Mesenchymal stem cell (in vitro differentiated cells and primary cell): Measurements from ENCODE around the gene POU2F2.

Experiments
- DNase-seq: peaks from one replicate; pipeline ENCODE4 v3.0.0-alpha.2; 2013
- H2AFZ ChIP-seq: one replicate; pipeline ENCODE4 v1.6.1; 2013; ENCODE audit warnings: low read depth, mild to moderate bottlenecking, control low read depth, inconsistent platforms, low read length, moderate library complexity
- H2AK5ac ChIP-seq: 2 replicates; pipeline ENCODE4 v1.6.1; 2013; ENCODE audit warnings: low read length, moderate library complexity, mild to moderate bottlenecking, inconsistent platforms; ENCODE audit not compliant: severe bottlenecking
- H2BK120ac ChIP-seq: one replicate; pipeline ENCODE4 v1.6.1; 2013; ENCODE audit warnings: low read depth, mild to moderate bottlenecking, inconsistent platforms, low read length, moderate library complexity
- H2BK12ac ChIP-seq, 2 experiments: one replicate each; pipeline ENCODE4 v1.6.1; 2013; ENCODE audit warnings: inconsistent platforms in 2 of 2, low read length in 2 of 2, mild to moderate bottlenecking in 2 of 2, moderate library complexity in 2 of 2, control low read depth in 1 of 2
- H2BK15ac ChIP-seq: one replicate; pipeline ENCODE4 v1.6.1; 2013; ENCODE audit warnings: mild to moderate bottlenecking, low read depth, inconsistent platforms; ENCODE audit not compliant: poor library complexity, severe bottlenecking
- H2BK5ac ChIP-seq: 2 replicates; pipeline ENCODE4 v1.6.1; 2013; ENCODE audit warnings: low read depth, mild to moderate bottlenecking, low read length, control low read depth, inconsistent platforms; ENCODE audit not compliant: poor library complexity, severe bottlenecking
- H3K14ac ChIP-seq, 2 experiments: one replicate each; pipeline ENCODE4 v1.6.1; 2013; ENCODE audit warnings: inconsistent platforms in 2 of 2, low read length in 2 of 2, control low read depth in 1 of 2, mild to moderate bottlenecking in 1 of 2, moderate library complexity in 1 of 2
- H3K18ac ChIP-seq, 2 experiments: one replicate each; pipeline ENCODE4 v1.6.1; 2013; ENCODE audit warnings: inconsistent platforms in 2 of 2, low read length in 2 of 2, control low read depth in 1 of 2, low read depth in 1 of 2, mild to moderate bottlenecking in 1 of 2
- H3K23ac ChIP-seq, 2 experiments: one replicate each; pipeline ENCODE4 v1.6.1; 2013; ENCODE audit warnings: inconsistent platforms in 2 of 2, low read length in 2 of 2, mild to moderate bottlenecking in 2 of 2, moderate library complexity in 2 of 2, control low read depth in 1 of 2
- H3K27ac ChIP-seq: 2 replicates; pipeline ENCODE4 v1.5.1; 2013; ENCODE audit warnings: mild to moderate bottlenecking, moderate library complexity, low read length, control low read depth, inconsistent platforms; ENCODE audit not compliant: poor library complexity, severe bottlenecking
- H3K27me3 ChIP-seq, 2 experiments: 2 replicates each; pipeline versions ENCODE4 v1.6.1 to v1.7.0; 2013; ENCODE audit warnings: low read length in 2 of 2, mild to moderate bottlenecking in 2 of 2, moderate library complexity in 2 of 2, control low read depth in 1 of 2, inconsistent platforms in 1 of 2; ENCODE audit not compliant: control insufficient read depth in 1 of 2, insufficient read depth in 1 of 2
- H3K36me3 ChIP-seq, 2 experiments: 2 replicates each; pipeline versions ENCODE4 v1.6.1 to v1.7.0; 2013; ENCODE audit warnings: low read length in 2 of 2, control low read depth in 1 of 2, inconsistent platforms in 1 of 2, low read depth in 1 of 2, mild to moderate bottlenecking in 1 of 2; ENCODE audit not compliant: insufficient read depth in 2 of 2, control insufficient read depth in 1 of 2
- H3K4ac ChIP-seq, 2 experiments: one replicate each; pipeline ENCODE4 v1.6.1; 2013; ENCODE audit warnings: inconsistent platforms in 2 of 2, low read length in 2 of 2, mild to moderate bottlenecking in 2 of 2, moderate library complexity in 2 of 2, control low read depth in 1 of 2, low read depth in 1 of 2
- H3K4me1 ChIP-seq: 2 replicates; pipeline ENCODE4 v1.6.1; 2013; ENCODE audit warnings: low read depth, low read length, control low read depth; ENCODE audit not compliant: control insufficient read depth, insufficient read depth
- H3K4me2 ChIP-seq: 2 replicates; pipeline ENCODE4 v1.6.1; 2013; ENCODE audit warnings: low read length, mild to moderate bottlenecking, inconsistent platforms; ENCODE audit not compliant: poor library complexity, severe bottlenecking
- H3K4me3 ChIP-seq, 2 experiments: 2 replicates each; pipeline versions ENCODE4 v1.5.1 to v1.7.0; 2013; ENCODE audit warnings: low read length in 2 of 2, mild to moderate bottlenecking in 2 of 2, control low read depth in 1 of 2, low read depth in 1 of 2; ENCODE audit not compliant: insufficient read depth in 1 of 2
- H3K79me1 ChIP-seq: replicated peaks from 2 replicates; pipeline ENCODE4 v1.6.1; 2013; ENCODE audit warnings: mild to moderate bottlenecking, control low read depth, low read length, inconsistent platforms; ENCODE audit not compliant: poor library complexity, severe bottlenecking
- H3K9ac ChIP-seq: 2 replicates; pipeline ENCODE4 v1.7.0; 2013; ENCODE audit warnings: mild to moderate bottlenecking, low read length, moderate library complexity
- H3K9me3 ChIP-seq: 2 replicates; pipeline ENCODE4 v1.7.0; 2013; ENCODE audit warnings: mild to moderate bottlenecking, low read length; ENCODE audit not compliant: control insufficient read depth
- H4K8ac ChIP-seq: one replicate; pipeline ENCODE4 v1.6.1; 2013; ENCODE audit warnings: inconsistent platforms, mild to moderate bottlenecking, low read length, moderate library complexity
- H4K91ac ChIP-seq: one replicate; pipeline ENCODE4 v1.6.1; 2013; ENCODE audit warnings: mild to moderate bottlenecking, low read length, inconsistent platforms
- WGBS: methylation state at CpG from one replicate; pipeline ENCODE4 v1.1.7; 2013; ENCODE audit warnings: mixed read lengths; 5-methylcytosine and 5-hydroxymethylcytosine counted together

POU2F2 gene

GRCh38 chr19:42098781-42099180, 33.5 kb downstream of the POU2F2 start:
- Histone ChIP-seq H3K9me3 (no peaks in the 10 kb centered on the region), H4K91ac (no peak overlapping the region), H2BK12ac (no peak overlapping the region), H3K4me3 (no peak overlapping the region), H3K23ac (no peak overlapping the region), H4K8ac (no peak overlapping the region), H3K4ac (no peak overlapping the region), H2BK15ac (no peak overlapping the region), H2BK120ac (no peak overlapping the region), H3K18ac (no peak overlapping the region), H2AFZ (no peak overlapping the region), H3K36me3 (peaks cover 27 to 46% of the 10 kb centered on the region in 2 experiments), H3K79me1 (no peaks in the 10 kb centered on the region), H3K4me2 (no peak overlapping the region), H3K4me1 (peaks cover 2% of the 10 kb centered on the region), H3K27ac (no peak overlapping the region), H2AK5ac (no peak overlapping the region), H3K27me3 (no peaks in the 10 kb centered on the region), H3K9ac (no peak overlapping the region), H3K14ac (no peak overlapping the region), H2BK5ac (no peak overlapping the region)
- no peak for DNase-seq
- 87% methylated on average over 6 of the region's 6 CpGs for WGBS

GRCh38 chr19:42097461-42097860, 34.8 kb downstream of the POU2F2 start:
- Histone ChIP-seq H4K91ac (no peak overlapping the region), H3K9me3 (no peaks in the 10 kb centered on the region), H3K4me2 (no peak overlapping the region), H3K27ac (no peak overlapping the region), H2AK5ac (no peak overlapping the region), H3K4me1 (peaks cover 2% of the 10 kb centered on the region), H3K36me3 (peaks cover 29 to 55% of the 10 kb centered on the region in 2 experiments), H2BK5ac (no peak overlapping the region), H3K18ac (no peak overlapping the region), H2BK12ac (no peak overlapping the region), H2BK120ac (no peak overlapping the region), H2BK15ac (no peak overlapping the region), H4K8ac (no peak overlapping the region), H2AFZ (no peak overlapping the region), H3K27me3 (no peaks in the 10 kb centered on the region), H3K14ac (no peak overlapping the region), H3K23ac (no peak overlapping the region), H3K79me1 (no peaks in the 10 kb centered on the region), H3K4me3 (no peak overlapping the region), H3K4ac (no peak overlapping the region), H3K9ac (no peak overlapping the region)
- 98% methylated on average over 4 of the region's 5 CpGs for WGBS
- DNase-seq = no peak

DNA sequence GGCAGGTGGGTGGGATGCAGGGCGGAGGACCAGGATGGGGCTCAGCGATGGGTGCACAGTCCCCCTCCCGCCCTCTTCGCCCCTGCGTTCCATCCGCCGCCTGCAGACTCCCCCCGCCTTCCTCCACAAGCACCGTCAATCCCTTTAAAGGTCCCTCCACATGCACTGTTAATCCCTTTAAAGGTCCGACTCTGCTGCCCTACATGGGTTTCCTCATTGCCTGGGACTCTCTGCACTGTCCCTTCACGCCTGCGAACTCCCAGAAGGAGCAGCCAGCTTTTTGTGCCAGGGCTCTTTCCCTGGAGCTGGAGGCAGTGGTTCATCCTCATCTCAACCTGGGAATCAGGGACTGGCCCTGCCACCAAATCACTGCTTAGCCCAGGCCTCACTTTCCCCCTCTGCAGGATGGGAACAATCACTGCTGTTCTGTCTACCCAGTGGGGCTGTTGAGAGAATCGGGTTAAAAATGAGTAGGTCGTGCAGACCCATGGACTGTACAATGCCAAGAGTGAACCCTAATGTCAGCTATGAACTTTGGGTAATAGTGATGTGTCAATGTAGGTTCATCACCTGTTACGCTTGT, 35.9 kb downstream of the POU2F2 start:
- no peak overlapping the region for H2BK120ac ChIP-seq
- H3K18ac ChIP-seq = no peak overlapping the region
- H3K9ac ChIP-seq = no peak overlapping the region
- no peak overlapping the region for H3K27ac ChIP-seq
- no peak overlapping the region for H2AK5ac ChIP-seq
- no peaks in the 10 kb centered on the region for H3K9me3 ChIP-seq
- no peak overlapping the region for H3K23ac ChIP-seq
- no peak overlapping the region for H4K8ac ChIP-seq
- no peak overlapping the region for H3K4me3 ChIP-seq
- H4K91ac ChIP-seq = no peak overlapping the region
- no peak overlapping the region for H3K4me2 ChIP-seq
- no peak overlapping the region for H2BK15ac ChIP-seq
- WGBS = 84% methylated on average over 15 of the region's 15 CpGs
- H3K4me1 ChIP-seq = peaks cover 5% of the 10 kb centered on the region
- no peak for DNase-seq
- H3K4ac ChIP-seq = no peak overlapping the region
- H2AFZ ChIP-seq = no peak overlapping the region
- peaks cover 36 to 58% of the 10 kb centered on the region in 2 experiments for H3K36me3 ChIP-seq
- no peak overlapping the region for H2BK12ac ChIP-seq
- H3K79me1 ChIP-seq = no peaks in the 10 kb centered on the region
- H2BK5ac ChIP-seq = no peak overlapping the region
- H3K27me3 ChIP-seq = no peaks in the 10 kb centered on the region
- no peak overlapping the region for H3K14ac ChIP-seq

GRCh38 chr19:42095814-42096230, 36.4 kb downstream of the POU2F2 start:
- no peak overlapping the region for H3K4me2 ChIP-seq
- peaks cover 5% of the 10 kb centered on the region for H3K4me1 ChIP-seq
- H3K27ac ChIP-seq = no peak overlapping the region
- no peak overlapping the region for H2BK5ac ChIP-seq
- H2BK12ac ChIP-seq = no peak overlapping the region
- no peak overlapping the region for H3K23ac ChIP-seq
- no peak overlapping the region for H3K18ac ChIP-seq
- H2BK120ac ChIP-seq = no peak overlapping the region
- no peaks in the 10 kb centered on the region for H3K9me3 ChIP-seq
- H3K9ac ChIP-seq = no peak overlapping the region
- 51% methylated on average over 28 of the region's 28 CpGs for WGBS
- H2AFZ ChIP-seq = no peak overlapping the region
- no peak overlapping the region for H3K14ac ChIP-seq
- H4K91ac ChIP-seq = no peak overlapping the region
- H3K79me1 ChIP-seq = no peaks in the 10 kb centered on the region
- no peak overlapping the region for H3K4ac ChIP-seq
- DNase-seq = no peak
- peaks cover 40 to 58% of the 10 kb centered on the region in 2 experiments for H3K36me3 ChIP-seq
- H4K8ac ChIP-seq = no peak overlapping the region
- no peak overlapping the region for H2AK5ac ChIP-seq
- no peak overlapping the region for H2BK15ac ChIP-seq
- H3K4me3 ChIP-seq = no peak overlapping the region
- no peaks in the 10 kb centered on the region for H3K27me3 ChIP-seq
